Globus pallidus (tissue), 1 donor: ENCODE measurements around the gene GLB1L3.

Source experiments
- DNase-seq: peaks from one replicate; pipeline ENCODE4 v3.0.0-alpha.2; 2015; ENCODE audit warnings: low spot score

Gene GLB1L3

DNA sequence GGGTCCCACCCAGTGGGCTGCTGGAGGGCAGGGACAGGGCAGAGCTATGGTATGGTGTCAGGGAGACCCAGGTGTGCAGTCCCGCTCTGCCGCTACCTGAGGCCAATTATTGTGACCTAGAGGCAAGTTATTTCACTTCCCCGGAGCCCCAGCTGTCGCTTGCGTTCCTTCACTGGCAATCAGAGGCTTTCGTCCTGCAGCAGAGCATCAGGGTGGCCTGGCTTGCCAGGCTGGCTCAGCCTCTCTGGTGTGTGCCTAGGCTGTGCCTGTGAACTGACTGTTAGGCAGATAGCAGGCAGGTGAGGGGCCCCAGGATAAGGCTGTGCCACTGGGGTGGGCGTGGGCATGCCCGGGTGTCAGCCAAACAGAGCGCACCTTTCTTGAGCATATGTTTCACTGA lies 87.0 kb downstream of the GLB1L3 start:
- no peak for DNase-seq

DNA sequence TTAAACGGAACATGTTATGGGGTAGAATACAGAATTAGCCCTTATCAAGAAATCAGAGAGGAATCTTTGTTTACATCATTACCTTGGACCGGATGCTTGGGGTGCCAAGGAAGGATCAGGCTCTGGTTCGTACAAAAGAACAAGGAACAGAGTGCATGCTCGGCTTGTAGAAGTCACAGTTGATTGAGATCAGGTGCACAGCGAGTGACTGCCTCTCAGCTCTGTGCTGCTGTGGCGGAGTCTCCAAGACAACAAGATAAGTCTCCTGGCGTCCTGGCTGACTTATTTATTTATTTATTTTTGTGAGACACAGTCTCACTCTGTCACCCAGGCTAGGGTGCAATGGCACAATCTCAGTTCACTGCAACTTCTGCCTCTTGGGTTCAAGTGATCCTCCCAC lies 87.4 kb downstream of the GLB1L3 start:
- DNase-seq = no peak

GRCh38 chr11:134364261-134364660 lies 88.1 kb downstream of the GLB1L3 start:
- no peak for DNase-seq

- DNase-seq = no peak
Measured at GRCh38 chr11:134365011-134365925, 89.1 kb downstream of the GLB1L3 start.

DNA sequence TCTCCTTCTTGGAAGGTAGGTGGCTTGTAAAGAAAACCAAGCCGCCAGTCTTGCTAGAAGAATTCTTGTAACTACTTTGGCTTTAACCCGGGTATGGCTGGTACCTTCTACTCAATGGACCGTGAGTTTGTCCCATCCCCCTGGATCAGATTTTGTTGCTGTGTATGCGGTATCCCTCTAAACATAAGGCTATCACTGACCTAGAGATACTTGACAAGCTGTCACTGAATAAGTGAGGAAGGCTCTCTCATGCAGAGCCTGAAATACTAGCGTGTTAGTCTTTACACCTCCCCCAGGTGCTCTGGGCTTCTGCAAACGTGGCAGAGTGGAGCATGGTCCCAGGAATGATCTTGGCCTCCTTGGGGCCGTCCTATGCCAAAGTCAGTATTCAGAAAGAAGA lies 90.1 kb downstream of the GLB1L3 start:
- DNase-seq = no peak

DNA sequence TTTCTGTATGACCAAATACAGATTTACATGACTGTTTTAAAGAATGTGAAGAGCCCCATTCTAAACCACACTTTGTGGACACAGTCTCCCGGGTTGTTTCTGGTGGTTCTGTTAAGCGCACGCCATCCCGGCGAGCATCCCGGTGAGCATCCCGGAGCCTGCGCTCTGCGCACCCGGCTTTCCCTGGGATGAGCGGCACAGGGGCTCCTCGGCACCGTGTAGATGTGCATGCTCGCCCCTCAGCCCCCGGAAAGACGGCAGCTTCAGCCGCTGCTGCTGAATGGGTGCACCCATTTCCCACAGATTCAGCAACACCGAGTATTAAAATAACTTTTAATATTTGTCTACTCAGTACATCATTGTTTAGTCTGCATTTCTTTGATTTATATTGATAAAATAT lies 91.6 kb downstream of the GLB1L3 start:
- DNase-seq = no peak
